LNCAP (cell line): ENCODE data around the gene CSF2.

Experiments
- TF ChIP-seq, protein P1 (sequence below): fragments of 450-650 bp; IDR thresholded peaks from 2 replicates; pipeline ENCODE4 v1.5.1; 2017; ENCODE audit warnings: mild to moderate bottlenecking

Gene CSF2

DNA sequence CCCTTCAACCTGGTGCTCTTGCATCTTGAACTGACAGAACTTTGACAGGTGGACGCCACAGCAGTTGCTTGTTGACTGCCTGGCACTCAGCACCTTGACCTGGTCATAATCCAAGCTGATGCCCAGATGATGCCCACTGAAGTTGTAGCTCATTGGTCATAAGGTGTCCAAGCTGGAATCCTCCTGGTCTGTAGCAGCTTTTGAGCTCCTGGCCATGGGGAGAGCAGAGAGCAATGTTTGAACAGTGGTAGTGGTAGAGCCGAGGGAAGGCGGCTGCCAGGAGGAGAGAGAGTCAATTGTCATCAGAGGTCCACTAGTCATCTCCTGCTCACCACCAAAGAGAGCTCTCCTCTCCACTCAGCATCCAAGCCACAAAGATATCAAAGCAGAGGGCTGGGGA, 23.3 kb downstream of the CSF2 start:
- TF ChIP-seq, protein P1, sequence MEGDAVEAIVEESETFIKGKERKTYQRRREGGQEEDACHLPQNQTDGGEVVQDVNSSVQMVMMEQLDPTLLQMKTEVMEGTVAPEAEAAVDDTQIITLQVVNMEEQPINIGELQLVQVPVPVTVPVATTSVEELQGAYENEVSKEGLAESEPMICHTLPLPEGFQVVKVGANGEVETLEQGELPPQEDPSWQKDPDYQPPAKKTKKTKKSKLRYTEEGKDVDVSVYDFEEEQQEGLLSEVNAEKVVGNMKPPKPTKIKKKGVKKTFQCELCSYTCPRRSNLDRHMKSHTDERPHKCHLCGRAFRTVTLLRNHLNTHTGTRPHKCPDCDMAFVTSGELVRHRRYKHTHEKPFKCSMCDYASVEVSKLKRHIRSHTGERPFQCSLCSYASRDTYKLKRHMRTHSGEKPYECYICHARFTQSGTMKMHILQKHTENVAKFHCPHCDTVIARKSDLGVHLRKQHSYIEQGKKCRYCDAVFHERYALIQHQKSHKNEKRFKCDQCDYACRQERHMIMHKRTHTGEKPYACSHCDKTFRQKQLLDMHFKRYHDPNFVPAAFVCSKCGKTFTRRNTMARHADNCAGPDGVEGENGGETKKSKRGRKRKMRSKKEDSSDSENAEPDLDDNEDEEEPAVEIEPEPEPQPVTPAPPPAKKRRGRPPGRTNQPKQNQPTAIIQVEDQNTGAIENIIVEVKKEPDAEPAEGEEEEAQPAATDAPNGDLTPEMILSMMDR, result no peak

DNA sequence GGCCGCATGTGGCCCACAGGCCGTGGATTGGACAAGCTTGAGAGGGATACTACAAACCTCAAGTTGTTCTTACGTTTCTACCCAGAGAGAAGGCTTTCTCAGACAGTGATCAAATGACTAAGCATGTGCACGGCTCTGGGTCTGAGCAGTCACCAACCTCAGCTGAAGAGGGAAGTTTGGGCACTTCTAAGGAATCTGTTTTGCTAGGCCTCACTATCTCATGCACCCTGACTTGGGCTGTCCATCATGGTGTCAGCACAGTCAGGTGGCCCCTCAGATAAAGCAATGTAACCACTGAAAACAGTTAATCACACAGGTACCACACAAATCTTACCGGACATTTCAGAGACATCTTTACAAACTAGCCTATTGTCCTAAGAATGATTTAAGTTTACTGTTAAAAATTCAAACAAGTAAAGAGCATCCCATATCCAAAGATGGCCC, 24.6 kb downstream of the CSF2 start:
- TF ChIP-seq, protein P1, result no peak

DNA sequence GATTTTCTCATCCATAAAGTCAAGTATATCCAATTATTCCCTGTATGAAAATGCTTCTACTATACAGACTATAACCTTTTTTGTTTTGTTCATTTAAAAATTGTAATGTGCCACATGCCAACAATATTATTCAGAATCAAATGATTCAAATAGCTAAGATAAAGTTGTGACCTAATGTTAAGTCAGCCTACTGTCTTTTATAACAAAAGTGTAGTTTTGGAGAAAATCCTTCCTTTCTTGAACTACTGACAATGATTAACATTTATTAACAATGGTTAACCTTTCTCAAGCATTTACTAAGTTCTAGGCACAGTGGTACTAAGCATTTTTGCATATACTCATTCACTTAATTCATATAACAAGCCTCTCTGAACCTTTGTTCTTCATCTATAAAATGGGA, 25.0 kb downstream of the CSF2 start:
- TF ChIP-seq, protein P1, result no peak

DNA sequence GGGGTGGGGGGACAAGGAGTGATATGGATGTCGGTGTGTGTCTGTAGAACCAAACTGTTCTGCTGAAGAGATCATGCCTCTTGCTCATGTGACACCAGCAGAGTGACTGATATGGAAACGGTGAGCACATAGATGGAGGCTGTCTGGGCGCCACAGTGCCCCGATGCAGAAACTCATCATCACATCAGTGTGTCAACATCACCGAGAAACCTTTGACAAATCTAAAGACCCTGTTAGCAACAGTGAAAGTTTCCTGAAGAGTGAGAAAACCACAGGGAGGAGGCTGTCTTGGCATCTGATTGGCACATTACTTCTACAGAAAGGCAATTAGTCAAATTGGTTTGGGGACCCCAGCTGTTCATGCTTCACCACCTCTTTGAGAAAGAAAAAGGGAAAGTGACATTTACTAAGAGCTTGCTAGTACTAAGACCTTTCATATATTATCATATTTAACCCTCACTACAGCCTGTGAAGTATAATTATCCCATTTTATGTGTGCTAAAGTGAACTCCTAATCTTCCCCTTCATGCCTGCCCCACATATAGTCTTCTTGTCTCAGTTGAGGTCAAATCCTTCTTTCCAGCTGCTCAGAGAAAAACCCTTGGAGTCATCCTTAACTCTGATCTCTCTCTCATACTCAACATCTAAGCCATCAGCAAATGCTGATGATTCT, 25.6 kb downstream of the CSF2 start:
- TF ChIP-seq, protein P1, result no peak

DNA sequence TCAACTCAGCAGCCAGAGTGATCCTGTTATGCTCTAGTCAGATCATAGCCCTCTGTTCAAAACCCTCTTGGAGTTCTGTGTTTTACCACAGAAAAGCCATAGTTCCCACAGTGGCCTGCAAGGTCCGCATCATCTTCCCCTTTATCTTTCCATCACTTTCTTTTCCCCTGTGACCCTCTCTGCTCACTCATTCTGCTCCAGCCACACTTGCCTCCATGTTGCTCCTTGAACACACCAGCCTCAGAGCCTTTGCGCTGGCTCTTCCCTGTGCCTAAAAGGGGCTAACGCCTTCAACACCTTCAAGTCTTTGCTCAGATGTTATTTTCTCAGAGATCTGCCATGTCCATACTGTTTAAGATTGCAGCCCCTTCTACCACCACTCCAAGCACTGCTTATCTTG, 26.3 kb downstream of the CSF2 start:
- TF ChIP-seq, protein P1, result no peak

DNA sequence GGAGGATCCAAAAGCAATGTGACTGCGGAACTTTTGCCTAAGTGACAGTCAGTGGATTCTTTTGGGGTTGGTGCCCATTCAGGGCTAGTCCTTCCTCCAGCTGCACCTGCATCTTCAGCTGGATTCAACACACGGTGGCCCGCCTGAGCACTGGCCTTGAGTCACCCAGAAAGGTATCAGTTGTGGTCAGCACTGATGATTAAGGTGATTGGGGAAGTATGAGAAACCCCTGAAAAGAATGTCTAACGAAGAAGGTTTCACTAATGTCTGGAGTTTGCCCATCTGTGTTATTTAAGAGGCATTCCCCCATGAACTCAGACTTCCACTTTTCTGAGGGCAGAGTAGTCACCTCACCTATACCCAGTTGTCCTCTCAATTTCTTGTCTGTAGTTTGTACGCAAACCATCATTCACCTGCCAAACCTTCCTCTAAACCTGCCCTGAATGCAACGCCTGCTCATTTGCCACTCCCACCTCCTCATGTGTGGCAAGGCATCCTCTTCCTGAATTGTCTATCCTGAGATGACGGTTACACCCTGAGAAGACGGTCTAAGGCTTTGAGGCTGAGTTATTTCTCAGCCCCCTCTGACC, 27.2 kb downstream of the CSF2 start:
- TF ChIP-seq, protein P1, result no peak

DNA sequence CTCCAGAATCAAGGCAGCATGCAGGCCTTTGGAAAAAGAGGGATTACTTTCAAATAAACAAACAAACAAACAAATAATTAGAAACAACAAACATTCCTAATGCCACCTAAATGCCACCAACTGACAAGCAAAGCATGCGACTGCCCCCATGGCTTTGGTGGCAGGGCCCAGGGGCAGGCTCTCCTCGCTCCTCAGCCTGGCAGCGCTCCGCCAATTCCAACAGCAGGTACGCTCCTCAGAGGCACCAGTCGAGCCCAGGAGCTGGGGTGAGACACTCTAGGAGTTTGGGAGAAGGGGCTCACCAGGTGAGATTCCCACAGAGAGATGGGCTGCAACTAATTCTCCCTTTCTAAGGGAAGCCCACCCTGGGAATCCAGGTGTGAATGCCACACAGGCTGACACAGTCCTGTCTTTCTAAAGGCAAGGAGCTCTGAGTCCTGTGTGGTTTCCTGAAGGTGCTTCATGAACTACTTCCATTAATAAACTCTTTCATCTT, 27.8 kb downstream of the CSF2 start:
- TF ChIP-seq, protein P1, result no peak
